HepG2 (cell line): ENCODE measurements around the gene NHSL1. TPM values are rescaled to one million over a fixed set of nuclear protein-coding genes. Genes with fewer than 3 reads are reported as not detected.

Source experiments
- ATF5 ChIP-seq: sonication (generic); formaldehyde crosslinking; IDR thresholded peaks from 2 replicates; pipeline ENCODE4 v1.4.0; 2020; ENCODE audit warnings: mild to moderate bottlenecking, low read depth, missing genetic modification reagents
- CTCF ChIP-seq: sonication (generic); formaldehyde crosslinking; IDR thresholded peaks from 2 replicates; pipeline ENCODE4 v1.5.0; 2020; ENCODE audit warnings: mild to moderate bottlenecking, missing genetic modification reagents, moderate library complexity
- MAFK ChIP-seq, 2 experiments: IDR thresholded peaks in 1 of 2; conservative IDR thresholded peaks in 1 of 2; 2 replicates each; pipeline ENCODE4 v1.6.1; 2011; ENCODE audit warnings: improper control_type of control experiment in 2 of 2, low read length in 2 of 2
- NR2F6 ChIP-seq, 2 experiments: IDR thresholded peaks; 2 replicates each; pipeline ENCODE4 v1.6.1; 2016; ENCODE audit warnings: antibody characterized with exemption in 1 of 2, mild to moderate bottlenecking in 1 of 2
- SIX1 ChIP-seq: sonication (generic); formaldehyde crosslinking; IDR thresholded peaks from 2 replicates; pipeline ENCODE4 v1.4.0; 2020; ENCODE audit warnings: missing genetic modification reagents, borderline replicate concordance
- TBX3 ChIP-seq: fragments of 450-650 bp; IDR thresholded peaks from 2 replicates; pipeline ENCODE4 v1.6.1; 2017; ENCODE audit warnings: antibody characterized with exemption, mild to moderate bottlenecking, inconsistent platforms, borderline replicate concordance
- TCF7 ChIP-seq: sonication (generic); IDR thresholded peaks from 2 replicates; pipeline ENCODE4 v1.6.1; 2016; ENCODE audit warnings: antibody characterized with exemption, low read depth
- TFDP2 ChIP-seq: sonication (generic); formaldehyde crosslinking; IDR thresholded peaks from 2 replicates; pipeline ENCODE4 v1.4.0; 2020; ENCODE audit warnings: missing genetic modification reagents
- THAP11 ChIP-seq: IDR thresholded peaks from 2 replicates; pipeline ENCODE4 v1.6.1; 2016; ENCODE audit warnings: missing biosample characterization, missing genetic modification reagents
- ZBTB33 ChIP-seq: sonication (generic); formaldehyde crosslinking; IDR thresholded peaks from 2 replicates; pipeline ENCODE4 v1.4.0; 2020; ENCODE audit warnings: missing genetic modification reagents
- ZBTB4 ChIP-seq: sonication (generic); formaldehyde crosslinking; IDR thresholded peaks from 2 replicates; pipeline ENCODE4 v1.4.0; 2020; ENCODE audit warnings: missing genetic modification reagents, mild to moderate bottlenecking, borderline replicate concordance
- ZNF205 ChIP-seq: IDR thresholded peaks from 2 replicates; pipeline ENCODE4 v1.6.1; 2018; ENCODE audit warnings: missing biosample characterization, missing genetic modification reagents
- ZNF687 ChIP-seq: sonication (generic); formaldehyde crosslinking; IDR thresholded peaks from 2 replicates; pipeline ENCODE4 v1.5.1; 2020; ENCODE audit warnings: mild to moderate bottlenecking, missing genetic modification reagents, moderate library complexity
- polyA plus RNA-seq, 8 experiments: library from polyadenylated mRNA; depleted of rRNA in 3 of 8; stranded (reverse) in 7 of 8; unstranded in 1 of 8; fragments of >200 nt; fragmentation: Illumina TruSeq in 4 of 8; extraction: Trizol in 4 of 8; gene quantifications; 2 replicates each; pipeline versions ENCODE4 v1.2.1 to v1.2.3, GENCODE V29; 2011 to 2016; ENCODE audit warnings: low read depth in 4 of 8, missing spikeins in 1 of 8, mixed read lengths in 1 of 8; ENCODE audit not compliant: insufficient read depth in 1 of 8
- total RNA-seq, 5 experiments: library from RNA; depleted of rRNA; stranded (reverse); fragments of >200 nt; fragmentation: Illumina TruSeq; extraction: Trizol; gene quantifications; 2 replicates each; pipeline ENCODE4 v1.2.3, GENCODE V29; 2016; ENCODE audit warnings: low read depth in 1 of 5

NHSL1 gene
- total and polyA plus RNA-seq, 2 of the 13 experiments (the other 11 are each of a cell fraction or from before 2014, with no cell fraction given): 24.9 to 53.6 TPM

GRCh38 chr6:138538390-138539031 is 39.2 kb upstream of the NHSL1 start (continued):
- TF ChIP-seq ZBTB33 (peak; percentile 89), ATF5 (CRISPR knock-in tag) (0 out of 2 replicates have a peak, but pooled peaks have one; percentile 37), ZNF687 (peak; percentile 33; the same call in 1 of the 2 replicates), TCF7 (peak; percentile 59), ZNF205 (CRISPR knock-in tag) (0 out of 2 replicates have a peak, but pooled peaks have one; percentile 12), THAP11 (peak; percentile 18; the same call in 1 of the 2 replicates), ZBTB4 (CRISPR knock-in tag) (0 out of 2 replicates have a peak, but pooled peaks have one; percentile 28), TBX3 (no peak), SIX1 (CRISPR knock-in tag) (0 out of 2 replicates have a peak, but pooled peaks have one; percentile 42), TFDP2 (CRISPR knock-in tag) (peak; percentile 52; the same call in 1 of the 2 replicates), CTCF (CRISPR knock-in tag) (peak; percentile 38), NR2F6 (IDR thresholded peaks at IDR 0.05) (peak; percentile 75), NR2F6 (CRISPR knock-in tag; IDR thresholded peaks at IDR 0.05) (no peak; the same call in 1 of the 2 replicates), MAFK (conservative IDR thresholded peaks at IDR 0.05 in 1 of 2, IDR thresholded peaks at IDR 0.05 in 1 of 2; ENCODE audit: low read length in 2 of 2) (peak in 1 of 2 experiments; percentile 32; a peak in 2 of 4 replicates)
